ENCODE data around the gene STX5. TPM values are rescaled to one million over a fixed set of nuclear protein-coding genes. Genes with fewer than 3 reads are reported as not detected.

STX5 gene
- 10 to 100 TPM; 22.0 to 22.8 TPM for total RNA-seq

GRCh38 chr11:62831520-62832335 is at the start of gene STX5:
STX5 (minus strand) TSS chr11:62832051; CDS start chr11:62831243, 808 bp downstream.
- intact Hi-C loops (cut with micrococcal nuclease), result loop anchor here (5.0 kb wide), 1 partner anchor 44 kb away; the partner anchor contains the start of gene TMEM179B
- POLR2A ChIA-PET, result interaction anchor here (0.5 to 17.2 kb wide), 22 partner anchors 8 to 166 kb away, joined by 3 to 997 read pairs (median 6); partner anchors contain the start of genes HNRNPUL2, NXF1, SLC3A2 and TMEM179B
- DNase-seq, result peak; percentile 100
- H3K9me3 Mint-ChIP-seq, result no peaks in the 10 kb centered on the region
- H3K4me1 Mint-ChIP-seq (ENCODE audit: low read depth), result peaks cover 47% of the 10 kb centered on the region
- TF ChIP-seq CTCF (IDR thresholded peaks at IDR 0.05), result no peak
- no peaks in the 10 kb centered on the region for H3K27me3 Mint-ChIP-seq
- H3K27ac Mint-ChIP-seq, result peak within 1 kb of the TSS; percentile 95
- H3K36me3 Mint-ChIP-seq (ENCODE audit: low read depth), result peaks cover 28% of the 10 kb centered on the region
- H3K4me3 Mint-ChIP-seq, result peak within 1 kb of the TSS; percentile 88
- CTCF ChIA-PET, result interaction anchor here (0.7 to 1.8 kb wide), 6 partner anchors 9 to 240 kb away, joined by 3 to 17 read pairs (median 4); partner anchors contain the start of genes NXF1, TMEM179B and TUT1
- ATAC-seq, result peak; percentile 95

- peaks cover 41% of the 10 kb centered on the region for H3K4me1 Mint-ChIP-seq (ENCODE audit: low read depth)
- H3K9me3 Mint-ChIP-seq, result no peaks in the 10 kb centered on the region
- H3K27me3 Mint-ChIP-seq, result no peaks in the 10 kb centered on the region
- ChIA-PET POLR2A (interaction anchor here (0.6 to 15.6 kb wide), 52 partner anchors 9 to 479 kb away, joined by 3 to 495 read pairs (median 5); partner anchors contain the start of genes C11orf98, CSKMT, GNG3 and HNRNPUL2), CTCF (interaction anchor here (0.9 to 6.1 kb wide), 10 partner anchors 15 to 154 kb away, joined by 3 to 34 read pairs (median 5); partner anchors contain the start of gene HNRNPUL2)
- H3K27ac Mint-ChIP-seq, result peak within 1 kb of the TSS; percentile 100
- intact Hi-C loops (cut with micrococcal nuclease), result loop anchor here (1.0 to 5.0 kb wide), 2 partner anchors 26 to 94 kb away; partner anchors contain the start of gene TMEM179B
- ATAC-seq (peak; percentile 76), DNase-seq (peak; percentile 91)
- peak within 1 kb of the TSS; percentile 99 for H3K4me3 Mint-ChIP-seq
- TF ChIP-seq CTCF (IDR thresholded peaks at IDR 0.05), result peak; percentile 71
- peaks cover 74% of the 10 kb centered on the region for H3K36me3 Mint-ChIP-seq (ENCODE audit: low read depth)
Measured at GRCh38 chr11:62880803-62881578, 49.1 kb upstream of the STX5 start, which contains the start of gene SLC3A2. SLC3A2 (plus strand) TSS chr11:62880896; CDS start chr11:62881024, 128 bp downstream.

- Mint-ChIP-seq H3K36me3 (ENCODE audit: low read depth) (peaks cover 68% of the 10 kb centered on the region), H3K27ac (peak overlapping the region; percentile 100), H3K27me3 (no peaks in the 10 kb centered on the region), H3K4me1 (ENCODE audit: low read depth) (peaks cover 36% of the 10 kb centered on the region), H3K9me3 (no peaks in the 10 kb centered on the region), H3K4me3 (peak overlapping the region; percentile 99)
- no peak for TF ChIP-seq CTCF (IDR thresholded peaks at IDR 0.05)
- peak; percentile 67 for DNase-seq
- peak; percentile 25 for ATAC-seq
- ChIA-PET CTCF (interaction anchor here (0.9 to 1.8 kb wide), 7 partner anchors 25 to 153 kb away, joined by 3 to 9 read pairs (median 4); partner anchors contain the start of gene HNRNPUL2), POLR2A (interaction anchor here (0.6 to 15.6 kb wide), 34 partner anchors 8 to 336 kb away, joined by 3 to 495 read pairs (median 6); partner anchors contain the start of genes GNG3, HNRNPUL2, LBHD1 and NXF1)
- intact Hi-C loops (cut with micrococcal nuclease), result loop anchor here (5.0 kb wide), 1 partner anchor 93 kb away; the partner anchor contains the start of gene TMEM179B
Measured at GRCh38 chr11:62880231-62880802, 48.5 kb upstream of the STX5 start.

GRCh38 chr11:62879235-62879978 is 47.6 kb upstream of the STX5 start:
- CTCF ChIA-PET, result no interaction called here
- no peak for TF ChIP-seq CTCF (IDR thresholded peaks at IDR 0.05)
- no peak for DNase-seq
- Mint-ChIP-seq H3K4me3 (peak overlapping the region; percentile 99), H3K4me1 (ENCODE audit: low read depth) (peaks cover 30% of the 10 kb centered on the region), H3K36me3 (ENCODE audit: low read depth) (peaks cover 63% of the 10 kb centered on the region), H3K27me3 (no peaks in the 10 kb centered on the region), H3K27ac (peak overlapping the region; percentile 100), H3K9me3 (no peaks in the 10 kb centered on the region)
- ATAC-seq, result no peak
- POLR2A ChIA-PET, result interaction anchor here (0.7 to 15.6 kb wide), 10 partner anchors 9 to 287 kb away, joined by 3 to 495 read pairs (median 8); partner anchors contain the start of genes LBHD1, NXF1, TMEM179B and TUT1
- intact Hi-C loops (cut with micrococcal nuclease), result no loop called here
